HepG2 (cell line): ENCODE measurements around the gene SDC1. TPM values are rescaled to one million over a fixed set of nuclear protein-coding genes. Genes with fewer than 3 reads are reported as not detected.
A peak's percentile ranks its signal among the peaks of the same experiment; 100 is the strongest.

Experiments used
- CEBPG ChIP-seq: IDR thresholded peaks from 2 replicates; pipeline ENCODE4 v1.6.1; 2016
- CHD2 ChIP-seq: IDR thresholded peaks from 2 replicates; pipeline ENCODE4 v1.6.1; 2011; ENCODE audit warnings: low read depth, low read length, improper control_type of control experiment
- CREM ChIP-seq, 2 experiments: sonication (generic) in 1 of 2; formaldehyde crosslinking in 1 of 2; IDR thresholded peaks; 2 replicates each; pipeline versions ENCODE4 v1.4.0 to v1.6.1; 2016 to 2020; ENCODE audit warnings: antibody characterized with exemption in 1 of 2, mild to moderate bottlenecking in 1 of 2, missing genetic modification reagents in 1 of 2
- EED ChIP-seq: sonication (generic); formaldehyde crosslinking; IDR thresholded peaks from 2 replicates; pipeline ENCODE4 v1.5.0; 2020; ENCODE audit warnings: mild to moderate bottlenecking, missing genetic modification reagents
- HCFC1 ChIP-seq: fragments of 150-350 bp; IDR thresholded peaks from 2 replicates; pipeline ENCODE4 v1.6.1; 2014; ENCODE audit warnings: low read depth, low read length
- HNRNPK ChIP-seq: fragments of 200-400 bp; formaldehyde crosslinking; IDR thresholded peaks from 2 replicates; pipeline ENCODE4 v1.6.1; 2018; ENCODE audit warnings: low read length, low read depth, moderate library complexity, mild to moderate bottlenecking; ENCODE audit not compliant: poor library complexity, severe bottlenecking
- IKZF5 ChIP-seq: IDR thresholded peaks from 2 replicates; pipeline ENCODE4 v1.6.1; 2018; ENCODE audit warnings: missing genetic modification reagents, mild to moderate bottlenecking, missing compliant biosample characterization
- NFE2L1 ChIP-seq: sonication (generic); formaldehyde crosslinking; IDR thresholded peaks from 2 replicates; pipeline ENCODE4 v1.4.0; 2020; ENCODE audit warnings: missing genetic modification reagents, mild to moderate bottlenecking, borderline replicate concordance
- SMARCC2 ChIP-seq: fragments of 450-650 bp; IDR thresholded peaks from 2 replicates; pipeline ENCODE4 v1.6.1; 2017; ENCODE audit warnings: antibody characterized with exemption, mild to moderate bottlenecking
- SRSF4 ChIP-seq: fragments of 200-400 bp; formaldehyde crosslinking; IDR thresholded peaks from one replicate; pipeline ENCODE4 v1.6.1; 2018; ENCODE audit warnings: mild to moderate bottlenecking, low read depth, low read length, moderate library complexity; ENCODE audit not compliant: poor library complexity, severe bottlenecking
- STAG1 ChIP-seq: sonication (generic); formaldehyde crosslinking; IDR thresholded peaks from 2 replicates; pipeline ENCODE4 v1.4.0; 2020; ENCODE audit warnings: missing genetic modification reagents
- TBL1XR1 ChIP-seq: fragments of 150-350 bp; IDR thresholded peaks from 2 replicates; pipeline ENCODE4 v1.6.1; 2014; ENCODE audit warnings: borderline replicate concordance, low read length; ENCODE audit not compliant: partially characterized antibody
- TBX2 ChIP-seq: sonication (generic); formaldehyde crosslinking; IDR thresholded peaks from 2 replicates; pipeline ENCODE4 v1.5.0; 2020; ENCODE audit warnings: missing genetic modification reagents, mild to moderate bottlenecking, borderline replicate concordance
- ZFY ChIP-seq: sonication (generic); formaldehyde crosslinking; IDR thresholded peaks from 2 replicates; pipeline ENCODE4 v1.4.0; 2020; ENCODE audit warnings: missing genetic modification reagents
- ZNF597 ChIP-seq: sonication (generic); formaldehyde crosslinking; IDR thresholded peaks from 2 replicates; pipeline ENCODE4 v1.5.0; 2020; ENCODE audit warnings: missing genetic modification reagents
- ZNF646 ChIP-seq: sonication (generic); formaldehyde crosslinking; IDR thresholded peaks from 2 replicates; pipeline ENCODE4 v1.9.0; 2021; ENCODE audit warnings: mild to moderate bottlenecking, missing genetic modification reagents
- ZNF891 ChIP-seq: sonication (generic); formaldehyde crosslinking; IDR thresholded peaks from 2 replicates; pipeline ENCODE4 v1.5.0; 2020; ENCODE audit warnings: mild to moderate bottlenecking, missing genetic modification reagents
- polyA plus RNA-seq, 8 experiments: library from polyadenylated mRNA; depleted of rRNA in 3 of 8; stranded (reverse) in 7 of 8; unstranded in 1 of 8; fragments of >200 nt; fragmentation: Illumina TruSeq in 4 of 8; extraction: Trizol in 4 of 8; gene quantifications; 2 replicates each; pipeline versions ENCODE4 v1.2.1 to v1.2.3, GENCODE V29; 2011 to 2016; ENCODE audit warnings: low read depth in 4 of 8, missing spikeins in 1 of 8, mixed read lengths in 1 of 8; ENCODE audit not compliant: insufficient read depth in 1 of 8
- total RNA-seq, 5 experiments: library from RNA; depleted of rRNA; stranded (reverse); fragments of >200 nt; fragmentation: Illumina TruSeq; extraction: Trizol; gene quantifications; 2 replicates each; pipeline ENCODE4 v1.2.3, GENCODE V29; 2016; ENCODE audit warnings: low read depth in 1 of 5
- TF ChIP-seq, protein P1 (sequence below): IDR thresholded peaks from 2 replicates; pipeline ENCODE4 v1.6.1; 2016

The SDC1 gene
- total and polyA plus RNA-seq, 2 of the 13 experiments (the other 11 are each of a cell fraction or from before 2014, with no cell fraction given) = 108 to 119 TPM

GRCh38 chr2:20172273-20173055, 52.5 kb downstream of the SDC1 start (continued):
- TF ChIP-seq ZNF646 (CRISPR knock-in tag) (no peak), CREM (IDR thresholded peaks at IDR 0.05) (peak; percentile 49), CREM (CRISPR knock-in tag; IDR thresholded peaks at IDR 0.05) (no peak), ZNF597 (CRISPR knock-in tag) (no peak), SRSF4 (no peak), CHD2 (no peak), ZNF891 (CRISPR knock-in tag) (no peak), STAG1 (CRISPR knock-in tag) (0 out of 2 replicates have a peak, but pooled peaks have one; percentile 20), ZFY (CRISPR knock-in tag) (0 out of 2 replicates have a peak, but pooled peaks have one; percentile 31), EED (CRISPR knock-in tag) (no peak), NFE2L1 (CRISPR knock-in tag) (no peak), TBX2 (0 out of 2 replicates have a peak, but pooled peaks have one; percentile 48), HCFC1 (no peak), CEBPG (CRISPR knock-in tag) (no peak), TBL1XR1 (no peak), IKZF5 (CRISPR knock-in tag) (0 out of 2 replicates have a peak, but pooled peaks have one; percentile 59), HNRNPK (no peak), SMARCC2 (no peak)
- TF ChIP-seq, protein P1, sequence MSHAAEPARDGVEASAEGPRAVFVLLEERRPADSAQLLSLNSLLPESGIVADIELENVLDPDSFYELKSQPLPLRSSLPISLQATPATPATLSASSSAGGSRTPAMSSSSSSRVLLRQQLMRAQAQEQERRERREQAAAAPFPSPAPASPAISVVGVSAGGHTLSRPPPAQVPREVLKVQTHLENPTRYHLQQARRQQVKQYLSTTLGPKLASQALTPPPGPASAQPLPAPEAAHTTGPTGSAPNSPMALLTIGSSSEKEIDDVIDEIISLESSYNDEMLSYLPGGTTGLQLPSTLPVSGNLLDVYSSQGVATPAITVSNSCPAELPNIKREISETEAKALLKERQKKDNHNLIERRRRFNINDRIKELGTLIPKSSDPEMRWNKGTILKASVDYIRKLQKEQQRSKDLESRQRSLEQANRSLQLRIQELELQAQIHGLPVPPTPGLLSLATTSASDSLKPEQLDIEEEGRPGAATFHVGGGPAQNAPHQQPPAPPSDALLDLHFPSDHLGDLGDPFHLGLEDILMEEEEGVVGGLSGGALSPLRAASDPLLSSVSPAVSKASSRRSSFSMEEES (CRISPR knock-in tag) = 0 out of 2 replicates have a peak, but pooled peaks have one; percentile 16
